GM21786 (cell line): ENCODE data around the gene CSF2RB.
"Not testable (repeated sequence)": the region's sequence is repeated elsewhere in the genome, so short reads cannot be mapped to it uniquely, and the experiment has no call there.

Experiments used
- ATAC-seq: cut with Tn5 transposase; IDR thresholded peaks from one replicate; pipeline ENCODE4 v1.9.1; 2021; ENCODE audit not compliant: unreplicated experiment

The CSF2RB gene

GRCh38 chr22:36963302-36963701, 49.9 kb downstream of the CSF2RB start:
- no peak for ATAC-seq

- no peak for ATAC-seq
These were observed 50.7 kb downstream of the CSF2RB start for GRCh38 chr22:36964106-36964505.

GRCh38 chr22:36965696-36966095, 52.3 kb downstream of the CSF2RB start:
- no peak for ATAC-seq

- ATAC-seq: no peak
These were observed 53.6 kb downstream of the CSF2RB start for GRCh38 chr22:36966851-36967540.

- no peak for ATAC-seq
These were observed 55.0 kb downstream of the CSF2RB start for GRCh38 chr22:36968249-36968964.

- no peak for ATAC-seq
These were observed 58.1 kb downstream of the CSF2RB start for GRCh38 chr22:36971341-36972125.

GRCh38 chr22:36976606-36977005, 63.2 kb downstream of the CSF2RB start:
- ATAC-seq: no peak

GRCh38 chr22:36977401-36977861, 64.0 kb downstream of the CSF2RB start:
- no peak for ATAC-seq

GRCh38 chr22:36977947-36978660, 64.7 kb downstream of the CSF2RB start:
- ATAC-seq: no peak

GRCh38 chr22:36979016-36979910, 65.8 kb downstream of the CSF2RB start:
- ATAC-seq: no peak

GRCh38 chr22:36981247-36981775, 67.9 kb downstream of the CSF2RB start:
- ATAC-seq: no peak

- no peak for ATAC-seq
These were observed 68.7 kb downstream of the CSF2RB start for GRCh38 chr22:36982136-36982535.

- no peak for ATAC-seq
These were observed 71.9 kb downstream of the CSF2RB start for GRCh38 chr22:36985211-36985889.

- no peak for ATAC-seq
These were observed 72.9 kb downstream of the CSF2RB start for GRCh38 chr22:36986242-36986821.

GRCh38 chr22:36988075-36988832, 74.8 kb downstream of the CSF2RB start:
- ATAC-seq: no peak

- not testable (repeated sequence) for ATAC-seq
These were observed 75.6 kb downstream of the CSF2RB start for GRCh38 chr22:36989012-36989411.
